Esophagus squamous epithelium (tissue), 4 donors: ENCODE data around the gene ZNF784.

ENCODE experiments used
- POLR2A ChIP-seq, 4 donors: fragments of 450-650 bp; IDR thresholded peaks; one replicate each; pipeline ENCODE4 v1.6.1; 2017; ENCODE audit warnings: antibody characterized with exemption in 4 of 4, mild to moderate bottlenecking in 4 of 4, moderate library complexity in 3 of 4
- TF ChIP-seq, protein P1 (sequence below), 6 experiments: fragments of 450-650 bp in 4 of 6; fragments of 200-600 bp in 2 of 6; sonication (generic) in 2 of 6; IDR thresholded peaks; one replicate each; pipeline ENCODE4 v1.5.1; 2016 to 2019; ENCODE audit warnings: antibody characterized with exemption in 6 of 6, mild to moderate bottlenecking in 4 of 6, moderate library complexity in 4 of 6

DNA sequence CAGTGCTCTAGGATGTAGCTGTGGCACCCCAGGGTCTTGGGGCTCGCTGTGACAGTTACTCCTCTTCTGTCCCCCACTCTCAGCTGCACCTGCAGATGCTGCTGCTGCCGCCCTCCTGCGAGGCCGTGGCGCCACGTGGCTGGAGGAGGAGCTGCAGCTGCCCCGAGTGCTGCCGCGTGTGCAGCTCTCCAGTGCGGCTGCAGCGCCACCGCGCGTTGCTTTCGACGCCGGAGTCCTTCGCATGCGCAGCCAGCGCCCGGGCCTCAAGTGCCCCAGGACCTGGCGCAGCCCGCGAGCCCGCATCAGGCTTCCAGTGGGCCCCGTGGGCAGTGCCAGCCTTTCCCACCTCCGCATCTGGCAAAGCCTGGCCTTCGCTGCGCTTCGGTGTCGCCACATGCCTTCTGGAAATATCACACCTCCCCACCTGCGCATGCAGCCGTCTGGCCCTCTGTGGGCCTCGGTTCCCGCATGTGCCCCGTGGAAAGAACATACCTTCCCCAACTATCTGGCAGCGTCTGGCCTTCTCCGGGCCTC is 15.7 kb upstream of the ZNF784 start:
- TF ChIP-seq, protein P1, sequence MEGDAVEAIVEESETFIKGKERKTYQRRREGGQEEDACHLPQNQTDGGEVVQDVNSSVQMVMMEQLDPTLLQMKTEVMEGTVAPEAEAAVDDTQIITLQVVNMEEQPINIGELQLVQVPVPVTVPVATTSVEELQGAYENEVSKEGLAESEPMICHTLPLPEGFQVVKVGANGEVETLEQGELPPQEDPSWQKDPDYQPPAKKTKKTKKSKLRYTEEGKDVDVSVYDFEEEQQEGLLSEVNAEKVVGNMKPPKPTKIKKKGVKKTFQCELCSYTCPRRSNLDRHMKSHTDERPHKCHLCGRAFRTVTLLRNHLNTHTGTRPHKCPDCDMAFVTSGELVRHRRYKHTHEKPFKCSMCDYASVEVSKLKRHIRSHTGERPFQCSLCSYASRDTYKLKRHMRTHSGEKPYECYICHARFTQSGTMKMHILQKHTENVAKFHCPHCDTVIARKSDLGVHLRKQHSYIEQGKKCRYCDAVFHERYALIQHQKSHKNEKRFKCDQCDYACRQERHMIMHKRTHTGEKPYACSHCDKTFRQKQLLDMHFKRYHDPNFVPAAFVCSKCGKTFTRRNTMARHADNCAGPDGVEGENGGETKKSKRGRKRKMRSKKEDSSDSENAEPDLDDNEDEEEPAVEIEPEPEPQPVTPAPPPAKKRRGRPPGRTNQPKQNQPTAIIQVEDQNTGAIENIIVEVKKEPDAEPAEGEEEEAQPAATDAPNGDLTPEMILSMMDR (IDR thresholded peaks at IDR 0.05) = peak; percentile 45 to 70 (median 53)
- peak in 1 of 4 donors; percentile 18 for TF ChIP-seq POLR2A (IDR thresholded peaks at IDR 0.05)
